GM12874 (cell line): ENCODE results near the gene FAM163B.

Source experiments
- CTCF ChIP-seq: IDR thresholded peaks from 2 replicates; pipeline ENCODE4 v1.5.1; 2011; ENCODE audit warnings: low read depth, mild to moderate bottlenecking, control low read depth, low read length, moderate library complexity; ENCODE audit not compliant: insufficient read depth

Gene FAM163B

GRCh38 chr9:133632806-133633680 lies 23.9 kb upstream of the FAM163B start:
- no peak for TF ChIP-seq CTCF

- no peak for TF ChIP-seq CTCF
Observed at GRCh38 chr9:133631111-133631510, 21.9 kb upstream of the FAM163B start.

- no peak for TF ChIP-seq CTCF
Observed at GRCh38 chr9:133629221-133630110, 20.3 kb upstream of the FAM163B start.

GRCh38 chr9:133628766-133629165 lies 19.6 kb upstream of the FAM163B start:
- TF ChIP-seq CTCF, result no peak

GRCh38 chr9:133627341-133627740 lies 18.2 kb upstream of the FAM163B start:
- no peak for TF ChIP-seq CTCF

GRCh38 chr9:133622555-133622954 lies 13.4 kb upstream of the FAM163B start:
- no peak for TF ChIP-seq CTCF

- TF ChIP-seq CTCF, result no peak
Observed at GRCh38 chr9:133621725-133622267, 12.6 kb upstream of the FAM163B start.
